GM21526 (cell line): ENCODE data around the gene PANX3.
"Not testable (repeated sequence)": the region's sequence is repeated elsewhere in the genome, so short reads cannot be mapped to it uniquely, and the experiment has no call there.

Experiments
- ATAC-seq: cut with Tn5 transposase; IDR thresholded peaks from one replicate; pipeline ENCODE4 v1.9.1; 2021; ENCODE audit warnings: moderate library complexity; ENCODE audit not compliant: unreplicated experiment, low FRiP score

The PANX3 gene, protein sequence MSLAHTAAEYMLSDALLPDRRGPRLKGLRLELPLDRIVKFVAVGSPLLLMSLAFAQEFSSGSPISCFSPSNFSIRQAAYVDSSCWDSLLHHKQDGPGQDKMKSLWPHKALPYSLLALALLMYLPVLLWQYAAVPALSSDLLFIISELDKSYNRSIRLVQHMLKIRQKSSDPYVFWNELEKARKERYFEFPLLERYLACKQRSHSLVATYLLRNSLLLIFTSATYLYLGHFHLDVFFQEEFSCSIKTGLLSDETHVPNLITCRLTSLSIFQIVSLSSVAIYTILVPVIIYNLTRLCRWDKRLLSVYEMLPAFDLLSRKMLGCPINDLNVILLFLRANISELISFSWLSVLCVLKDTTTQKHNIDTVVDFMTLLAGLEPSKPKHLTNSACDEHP

DNA sequence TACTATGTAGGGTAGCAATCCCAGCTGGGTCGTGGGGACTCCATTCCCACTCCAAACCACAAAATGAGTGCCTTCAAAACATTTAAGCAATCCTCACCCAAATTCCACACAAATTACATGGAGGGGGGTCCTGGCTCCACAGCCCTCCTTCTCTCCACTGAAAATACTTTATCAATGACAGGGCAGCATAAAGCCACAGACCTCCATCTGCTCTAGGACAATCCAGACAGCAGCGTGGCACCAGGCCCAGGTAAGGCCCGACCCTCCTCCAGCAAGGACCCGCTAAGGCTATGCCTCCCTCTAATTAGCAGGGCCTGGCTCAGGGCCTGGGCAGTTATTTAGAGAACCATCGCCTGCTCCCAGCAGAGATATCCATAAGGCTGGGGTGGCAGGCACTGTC is at the start of gene PANX3:
PANX3 (plus strand) TSS at position 365 of the 400 bp plus-strand sequence. CDS start 129 bp downstream, outside the sequence.
- ATAC-seq = no peak

DNA sequence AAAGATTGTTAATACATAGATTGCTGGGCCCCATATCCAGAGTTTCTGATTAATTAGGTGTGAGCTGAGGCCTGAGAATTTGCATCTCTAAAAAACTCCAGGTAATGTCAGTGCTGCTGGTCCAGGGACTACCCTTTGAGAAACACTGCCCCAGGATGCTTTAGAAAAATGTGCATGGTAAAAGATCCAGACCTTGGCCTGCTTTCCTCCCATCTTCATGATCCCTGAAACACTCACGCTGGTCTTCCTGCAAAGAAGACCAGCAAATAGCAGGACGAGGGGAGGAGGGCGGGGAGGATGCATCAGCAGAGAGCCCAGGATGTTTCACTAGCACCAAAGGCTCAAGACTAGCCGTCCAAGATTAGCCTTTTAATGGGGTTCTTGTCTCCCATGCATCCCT is 41.5 kb upstream of the PANX3 start, which contains the start of gene OR8A1:
OR8A1 (plus strand) TSS at position 301 of the 400 bp plus-strand sequence. CDS start 123 bp downstream, outside the sequence.
- no peak for ATAC-seq

DNA sequence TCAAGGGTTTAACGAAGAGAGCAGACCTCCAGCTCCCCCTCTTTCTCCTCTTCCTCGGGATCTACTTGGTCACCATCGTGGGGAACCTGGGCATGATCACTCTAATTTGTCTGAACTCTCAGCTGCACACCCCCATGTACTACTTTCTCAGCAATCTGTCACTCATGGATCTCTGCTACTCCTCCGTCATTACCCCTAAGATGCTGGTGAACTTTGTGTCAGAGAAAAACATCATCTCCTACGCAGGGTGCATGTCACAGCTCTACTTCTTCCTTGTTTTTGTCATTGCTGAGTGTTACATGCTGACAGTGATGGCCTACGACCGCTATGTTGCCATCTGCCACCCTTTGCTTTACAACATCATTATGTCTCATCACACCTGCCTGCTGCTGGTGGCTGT is 41.1 kb upstream of the PANX3 start:
- ATAC-seq = no peak

DNA sequence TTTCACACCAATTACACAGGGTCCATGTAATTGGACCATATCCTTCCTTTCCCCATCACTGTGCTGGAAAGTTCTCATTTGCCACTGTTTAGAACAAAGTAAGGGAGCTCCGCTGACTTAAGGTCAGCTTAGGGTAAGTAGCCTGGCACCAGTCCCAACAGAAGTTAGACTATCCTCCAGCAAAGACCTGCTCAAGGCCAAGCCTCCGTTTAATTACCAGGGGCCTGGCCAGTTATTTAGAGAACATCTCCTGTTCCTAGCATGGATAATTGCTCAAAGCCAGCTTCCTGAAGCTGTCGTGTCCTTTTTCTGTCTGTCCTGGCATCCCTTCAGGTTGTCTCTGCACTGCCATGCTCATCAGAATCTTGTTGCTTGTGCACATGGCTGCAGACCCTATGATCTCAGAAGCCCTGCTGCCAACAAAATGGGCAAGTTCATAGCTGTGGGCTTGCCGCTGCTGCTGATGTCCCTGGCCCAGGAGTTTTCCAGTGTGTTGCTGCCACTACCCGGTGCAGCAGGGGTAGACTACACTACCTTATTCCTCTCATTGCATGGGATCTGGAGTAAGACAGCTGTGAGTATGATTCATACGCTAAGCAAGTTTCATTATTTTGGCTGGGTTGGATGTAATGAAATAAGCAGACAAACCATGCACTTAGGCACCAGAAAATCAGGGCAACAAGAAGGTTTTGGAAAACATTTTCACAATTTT is 33.4 kb upstream of the PANX3 start:
- no peak for ATAC-seq

DNA sequence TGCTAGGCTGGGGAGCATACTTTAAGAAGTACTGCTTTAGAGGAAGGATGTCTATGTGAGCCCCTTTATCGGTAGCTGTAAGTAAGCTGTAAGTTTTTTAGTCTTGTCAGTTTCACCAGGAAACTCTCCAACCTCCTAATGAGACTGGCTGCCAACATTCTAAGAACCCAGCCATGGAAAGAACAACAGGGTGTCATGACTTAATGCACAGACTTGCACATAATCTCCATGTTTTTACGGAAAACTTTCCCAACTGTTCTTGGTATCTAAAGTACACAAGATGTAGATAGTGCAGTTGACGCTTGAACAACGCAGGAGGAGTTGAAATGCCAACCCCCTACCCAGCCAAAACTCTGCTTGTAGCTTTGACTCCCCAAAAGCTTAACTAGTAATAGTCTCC is 32.5 kb upstream of the PANX3 start:
- ATAC-seq = no peak

DNA sequence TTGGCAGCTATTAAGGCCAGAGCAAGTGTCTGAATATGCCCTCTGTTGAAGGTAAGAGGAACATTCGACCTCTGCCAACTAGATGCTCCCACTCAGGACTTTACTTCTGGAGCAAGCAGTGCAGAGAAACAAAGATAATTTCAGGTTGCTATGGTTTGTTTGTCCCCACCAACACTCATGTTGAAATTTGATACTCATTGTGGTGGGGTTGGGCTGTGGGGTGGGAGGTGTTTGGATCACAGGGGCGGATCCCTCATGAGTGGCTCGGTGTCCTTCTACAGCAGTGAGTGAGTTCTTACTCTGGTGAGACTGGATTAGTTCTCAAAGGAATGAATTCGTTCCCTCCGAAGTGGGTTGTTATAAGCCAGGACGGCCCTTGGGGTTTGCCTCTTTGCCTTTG is 29.4 kb upstream of the PANX3 start:
- no peak for ATAC-seq

DNA sequence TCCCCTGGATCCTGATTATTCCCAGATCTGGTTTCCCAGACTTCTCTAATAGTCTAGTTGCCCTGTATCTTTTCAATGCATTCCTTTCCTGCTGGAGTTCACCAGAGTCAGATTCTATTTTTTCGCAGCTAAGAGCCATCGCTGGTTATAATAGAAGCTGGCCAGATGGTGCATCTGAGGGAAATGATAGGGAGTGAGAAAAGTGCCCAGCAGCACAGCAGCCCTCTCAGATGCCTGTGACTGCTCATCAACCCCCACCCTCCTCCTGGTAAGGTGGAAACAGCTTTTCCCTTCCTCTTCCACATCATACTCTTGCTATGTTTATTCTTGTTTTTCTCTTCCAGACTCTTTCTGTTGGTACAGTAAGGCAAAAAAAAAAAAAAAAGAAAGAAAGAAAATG is 28.7 kb upstream of the PANX3 start:
- no peak for ATAC-seq

DNA sequence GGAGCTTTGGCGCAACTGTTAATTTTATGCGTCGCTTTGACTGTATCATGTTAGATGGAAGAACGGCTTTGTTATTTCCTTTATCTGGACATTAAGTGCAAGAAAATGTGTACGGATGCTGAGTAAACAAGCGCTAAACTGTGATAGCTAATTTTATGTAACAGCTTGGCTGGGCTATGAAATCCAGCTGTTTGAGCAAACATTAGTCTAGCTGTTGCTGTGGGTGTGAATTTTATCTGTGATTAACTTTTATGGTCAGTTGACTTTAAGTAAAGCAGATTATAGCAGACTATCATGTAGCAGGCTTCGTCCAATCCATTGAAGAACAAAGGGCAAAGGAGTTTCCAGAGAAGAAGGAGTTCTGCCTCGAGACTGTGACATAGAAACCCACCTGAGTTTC is 27.4 kb upstream of the PANX3 start:
- no peak for ATAC-seq

DNA sequence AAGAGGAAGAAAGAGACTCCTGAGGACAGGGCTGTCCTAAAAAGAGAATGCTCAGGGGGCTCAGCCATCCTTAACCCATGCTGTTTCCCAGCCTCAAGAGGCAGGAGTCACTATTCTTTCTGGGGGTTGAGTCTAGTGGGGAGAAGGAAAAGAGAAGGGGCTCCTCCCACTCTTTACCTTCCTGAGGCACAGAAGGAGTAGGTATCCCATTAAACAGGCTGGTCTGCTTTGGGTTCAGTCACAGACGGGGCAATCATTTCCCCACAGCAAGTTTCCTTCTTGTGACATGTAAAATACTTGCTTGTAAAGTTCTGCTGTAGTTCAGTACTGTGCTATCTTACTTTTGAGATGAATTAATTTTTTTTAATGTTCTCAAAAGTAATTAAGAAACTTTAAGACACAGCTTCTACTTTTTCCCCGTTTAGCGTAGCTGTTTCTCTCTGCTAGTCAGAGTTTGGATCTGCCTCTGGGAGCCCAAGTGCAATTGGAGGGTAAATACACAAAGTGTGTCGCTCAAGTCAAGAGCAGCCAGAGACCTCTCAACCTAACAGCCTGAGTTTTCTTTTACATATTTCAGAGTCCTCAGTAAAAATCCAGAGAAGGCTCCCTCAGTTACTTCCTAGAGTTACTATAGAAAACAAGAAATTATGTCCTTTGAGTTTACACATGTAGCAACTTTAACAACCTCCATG is 26.4 kb upstream of the PANX3 start:
- no peak for ATAC-seq

DNA sequence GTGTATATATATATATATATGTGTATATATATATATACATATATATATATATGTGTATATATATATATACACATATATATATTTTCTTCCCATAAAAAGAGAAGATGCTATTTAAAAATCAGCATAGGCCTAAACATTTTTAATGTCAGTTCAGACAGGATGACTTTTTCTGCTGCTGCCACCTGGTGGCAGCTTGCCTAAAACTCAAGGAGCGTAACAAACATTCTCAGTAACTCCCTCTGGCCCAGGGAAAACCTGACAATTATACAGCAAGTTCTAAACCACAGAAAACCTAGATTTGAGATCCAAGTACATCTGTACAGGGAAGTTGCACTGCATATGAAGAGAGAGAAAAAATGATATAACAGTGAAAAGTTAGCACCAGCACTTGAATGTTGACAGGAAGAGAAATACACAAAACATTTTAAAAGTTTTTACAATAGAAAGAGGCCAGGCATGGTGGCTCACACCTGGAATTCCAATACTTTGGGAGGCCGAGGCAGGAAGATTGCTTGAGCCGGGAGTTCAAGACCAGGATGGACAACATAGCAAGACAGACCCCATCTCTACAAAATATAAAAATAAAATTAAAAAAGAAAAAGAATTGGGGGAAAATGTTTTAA is 24.9 kb upstream of the PANX3 start:
- ATAC-seq = peak; percentile 82

DNA sequence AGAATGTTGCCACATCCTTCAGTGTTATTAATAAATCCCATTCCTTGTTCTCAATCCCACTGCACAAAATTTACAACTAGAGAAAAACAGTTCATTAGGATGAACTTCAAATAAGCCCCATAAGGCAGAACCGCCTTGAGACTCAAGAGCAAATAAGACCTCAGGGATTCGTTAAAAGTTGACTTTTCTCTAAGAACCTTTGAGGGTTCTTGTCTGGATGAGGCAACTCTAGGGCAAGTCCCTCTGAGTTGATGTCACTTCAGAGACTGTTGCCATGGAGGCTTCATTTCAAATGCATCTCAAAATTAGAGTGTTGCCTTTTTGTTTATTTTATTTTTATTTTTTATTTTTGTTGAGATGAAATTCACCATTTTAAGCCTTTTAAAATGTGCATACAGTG is 19.8 kb upstream of the PANX3 start:
- no peak for ATAC-seq

DNA sequence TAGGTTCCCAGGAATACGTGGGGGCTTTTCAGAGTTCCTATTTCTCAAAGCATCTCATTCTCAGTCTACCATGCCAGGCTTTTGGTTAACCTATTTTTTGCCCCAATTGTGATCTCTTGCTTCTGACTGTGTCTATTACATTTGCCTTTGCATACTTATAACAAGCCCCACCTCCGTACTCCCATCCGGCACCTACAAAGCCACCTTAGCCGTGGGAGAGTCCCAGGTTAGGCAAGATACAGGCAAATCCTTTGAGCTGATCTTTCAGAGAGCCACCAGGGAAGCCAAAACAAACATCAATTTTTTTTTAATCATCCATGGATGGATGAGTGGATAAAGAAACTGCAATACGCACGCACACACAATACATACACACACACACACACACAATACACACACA is 18.6 kb upstream of the PANX3 start:
- no peak for ATAC-seq

DNA sequence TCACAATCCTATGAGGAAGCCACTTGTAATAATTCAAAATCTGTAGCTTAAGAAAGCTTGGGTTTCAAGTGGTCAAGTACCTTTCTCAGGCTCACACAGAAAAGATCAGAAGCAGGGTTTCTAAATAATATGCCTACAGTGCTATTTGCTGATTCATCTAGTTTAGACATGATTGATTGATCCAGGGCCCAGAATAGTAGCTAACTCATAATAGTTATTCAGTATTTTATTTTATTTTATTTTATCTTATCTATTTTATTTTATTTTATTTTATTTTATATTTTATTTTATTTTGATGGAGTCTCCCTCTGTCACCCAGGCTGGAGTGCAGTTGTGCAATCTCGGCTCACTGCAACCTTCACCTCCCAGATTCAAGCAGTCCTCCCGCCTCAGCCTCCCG is 15.9 kb upstream of the PANX3 start:
- no peak for ATAC-seq

DNA sequence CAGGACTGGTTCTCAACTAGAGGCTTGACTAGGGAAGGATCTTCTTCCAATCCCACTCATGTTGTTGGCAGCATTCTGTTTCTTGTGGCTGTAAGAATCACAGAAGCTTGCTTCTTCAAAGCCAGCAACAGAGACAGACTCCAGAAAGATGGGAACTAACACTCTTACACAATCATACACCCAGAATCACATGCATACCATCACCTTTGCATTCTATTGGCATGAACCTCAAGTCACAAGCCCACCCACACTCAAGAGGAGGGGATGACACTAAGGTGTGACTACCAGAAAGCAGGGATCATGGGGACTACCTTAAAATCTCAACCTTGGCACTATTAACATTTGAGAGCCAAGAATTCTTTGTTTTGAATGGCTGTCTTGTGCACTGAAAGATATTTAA is 13.6 kb upstream of the PANX3 start:
- no peak for ATAC-seq

DNA sequence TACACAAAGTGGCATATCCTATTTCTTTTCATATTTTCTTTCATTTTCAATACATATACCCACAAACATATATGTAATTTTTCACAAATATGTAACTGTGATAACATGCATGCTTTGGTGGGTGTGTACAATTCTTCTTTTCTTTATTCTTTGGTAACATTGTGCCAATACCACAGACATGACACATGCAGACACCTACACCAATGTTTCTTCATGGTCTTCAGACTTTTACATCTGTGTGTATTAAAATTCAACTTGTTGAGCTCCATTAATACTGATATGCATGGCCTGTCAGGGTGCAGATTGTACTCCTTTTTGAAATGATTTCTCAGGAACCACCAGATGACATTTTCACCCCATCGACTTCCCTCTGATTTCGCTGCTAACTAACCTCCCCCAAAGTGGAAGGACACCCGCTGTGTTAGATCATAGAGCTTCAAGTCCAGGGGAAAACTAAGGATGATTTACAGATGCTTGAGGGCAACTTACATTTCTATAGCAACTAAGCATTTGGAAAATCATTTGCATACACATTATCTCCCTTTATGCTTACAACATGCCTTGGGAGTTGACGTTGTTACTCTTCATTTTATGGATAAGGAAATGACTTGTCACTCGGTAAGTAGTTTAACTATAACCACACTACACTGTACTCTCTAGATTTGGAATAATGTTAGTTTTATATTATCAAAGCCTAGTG is 10.5 kb upstream of the PANX3 start:
- no peak for ATAC-seq

DNA sequence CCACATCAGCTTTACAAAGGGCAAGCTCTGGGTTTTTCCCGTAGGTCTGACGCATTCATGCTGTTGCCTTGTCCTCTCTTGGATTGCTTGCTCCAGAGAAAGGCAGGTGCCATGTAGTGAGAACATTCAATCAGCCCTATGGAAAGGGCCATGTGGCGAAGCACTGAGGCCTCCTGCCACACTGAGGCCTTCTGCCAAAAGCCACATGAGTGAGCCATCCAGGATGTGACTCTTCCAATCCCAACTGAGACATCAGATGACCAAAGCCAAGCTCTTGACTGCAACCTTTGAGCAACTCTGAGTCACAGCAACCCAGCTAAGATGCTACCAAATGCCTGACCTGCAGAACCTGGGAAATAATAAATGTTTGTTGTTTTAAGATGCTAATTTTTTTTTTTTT is 9.0 kb upstream of the PANX3 start:
- no peak for ATAC-seq

DNA sequence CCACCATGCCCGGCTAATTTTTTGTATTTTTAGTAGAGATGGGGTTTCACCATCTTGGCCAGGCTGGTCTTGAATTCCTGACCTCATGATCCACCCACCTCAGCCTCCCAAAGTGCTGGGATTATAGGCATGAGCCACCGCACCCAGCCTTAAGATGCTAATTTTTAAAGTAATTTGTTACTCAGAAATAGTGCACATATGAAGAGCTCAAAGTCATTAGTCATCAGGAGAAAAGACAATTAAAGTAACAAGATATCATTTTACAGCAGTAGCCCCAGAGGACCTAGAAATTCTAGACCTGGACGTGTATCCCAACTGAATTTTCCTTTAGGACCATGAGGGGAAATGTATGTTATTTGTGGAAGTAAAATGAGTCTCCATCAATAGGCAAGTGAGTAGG is 8.5 kb upstream of the PANX3 start:
- not testable (repeated sequence) for ATAC-seq

DNA sequence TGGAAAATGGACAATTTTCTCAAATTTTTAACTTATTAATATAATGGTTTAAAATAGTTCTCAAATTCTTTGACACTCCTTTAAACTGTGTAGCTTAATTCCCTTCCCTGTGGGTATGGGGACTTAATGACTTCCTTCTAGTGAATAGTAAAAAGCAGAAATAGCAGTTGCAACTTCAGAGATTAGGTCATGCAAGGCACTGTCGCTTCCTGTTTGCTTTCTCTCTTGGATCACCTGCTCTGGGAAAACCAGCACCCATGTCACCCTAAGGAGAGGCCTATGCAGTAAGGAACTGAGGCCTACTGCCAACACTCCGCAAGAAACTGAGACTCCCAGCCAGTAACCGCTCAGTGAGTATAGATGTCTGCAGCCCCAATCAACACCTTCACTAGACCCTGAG is 5.5 kb upstream of the PANX3 start:
- no peak for ATAC-seq

DNA sequence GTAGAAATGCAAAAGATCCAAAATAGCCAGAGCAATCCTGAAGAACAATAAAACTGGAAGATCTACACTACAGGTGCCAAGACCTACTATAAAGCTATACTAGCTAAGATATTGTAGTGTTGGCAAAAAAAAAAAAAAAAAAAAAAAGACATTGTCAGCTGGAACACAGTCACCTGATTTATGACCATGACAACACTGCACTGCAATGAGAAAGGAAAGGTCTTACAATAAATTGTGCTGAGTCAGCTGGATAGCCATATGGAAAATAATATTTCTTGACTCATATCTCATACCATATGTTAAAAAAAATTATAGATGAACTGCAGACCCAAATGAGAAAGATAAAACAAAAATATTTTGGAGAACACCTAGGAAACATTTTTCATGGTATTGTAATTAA is 3.1 kb upstream of the PANX3 start:
- no peak for ATAC-seq

DNA sequence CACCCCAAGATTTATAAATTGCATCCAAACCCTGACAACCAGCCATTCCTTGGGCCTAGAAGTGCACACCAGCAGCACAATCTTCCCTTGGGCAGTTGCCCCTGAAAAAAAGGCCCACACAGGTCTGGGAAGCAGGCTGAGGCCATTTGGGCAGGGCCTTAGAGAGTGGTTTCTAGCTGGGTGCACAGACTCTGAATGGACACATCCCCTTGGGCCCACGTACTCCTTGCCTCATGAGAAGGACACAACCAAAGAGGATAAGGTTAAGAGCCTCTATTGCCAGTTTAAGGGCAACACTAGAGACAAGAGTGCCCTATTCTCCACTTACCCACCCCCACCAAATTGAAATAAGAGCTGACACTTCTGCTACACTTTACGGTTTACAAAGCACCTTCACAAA is 933 bp upstream of the PANX3 start:
- no peak for ATAC-seq
